Hepatocyte (in vitro differentiated cells): ENCODE results near the gene METRNL. TPM values are rescaled to one million over a fixed set of nuclear protein-coding genes. Genes with fewer than 3 reads are reported as not detected.

Source experiments
- DNase-seq: peaks from one replicate; pipeline ENCODE4 v3.0.0-alpha.2; 2016; ENCODE audit warnings: low spot score
- H2AFZ ChIP-seq: fragments of 200-600 bp; sonication (generic); 2 replicates; pipeline ENCODE4 v1.6.0; 2016; ENCODE audit warnings: antibody characterized with exemption, mild to moderate bottlenecking
- H3K27ac ChIP-seq: fragments of 200-600 bp; sonication (generic); 2 replicates; pipeline ENCODE4 v1.5.1; 2016; ENCODE audit warnings: mild to moderate bottlenecking
- H3K27me3 ChIP-seq: fragments of 200-600 bp; sonication (generic); 2 replicates; pipeline ENCODE4 v1.6.1; 2016
- H3K36me3 ChIP-seq: fragments of 200-600 bp; sonication (generic); replicated peaks from 2 replicates; pipeline ENCODE4 v1.5.1; 2016; ENCODE audit warnings: low read depth; ENCODE audit not compliant: insufficient read depth
- H3K4me1 ChIP-seq: fragments of 200-600 bp; sonication (generic); 2 replicates; pipeline ENCODE4 v1.5.1; 2016; ENCODE audit warnings: mild to moderate bottlenecking, moderate library complexity; ENCODE audit not compliant: insufficient read depth
- H3K4me2 ChIP-seq: fragments of 200-600 bp; sonication (generic); 2 replicates; pipeline ENCODE4 v1.6.0; 2016
- H3K4me3 ChIP-seq: fragments of 200-600 bp; sonication (generic); 2 replicates; pipeline ENCODE4 v1.5.1; 2016; ENCODE audit warnings: mild to moderate bottlenecking
- H3K79me2 ChIP-seq: fragments of 200-600 bp; sonication (generic); 2 replicates; pipeline ENCODE4 v1.6.0; 2017; ENCODE audit warnings: mild to moderate bottlenecking
- H3K9me2 ChIP-seq: fragments of 200-600 bp; sonication (generic); replicated peaks from 2 replicates; pipeline ENCODE4 v1.6.0; 2017; ENCODE audit warnings: mild to moderate bottlenecking; ENCODE audit not compliant: insufficient read depth
- H3K9me3 ChIP-seq: fragments of 200-600 bp; sonication (generic); 2 replicates; pipeline ENCODE4 v1.5.1; 2016; ENCODE audit warnings: low read depth, mild to moderate bottlenecking
- H4K20me1 ChIP-seq: fragments of 200-600 bp; sonication (generic); 2 replicates; pipeline ENCODE4 v1.6.0; 2016; ENCODE audit warnings: mild to moderate bottlenecking; ENCODE audit not compliant: insufficient read depth, poor library complexity, severe bottlenecking
- CTCF ChIP-seq: fragments of 200-600 bp; sonication (generic); IDR thresholded peaks from 2 replicates; pipeline ENCODE4 v1.5.1; 2016; ENCODE audit warnings: antibody characterized with exemption, mild to moderate bottlenecking; ENCODE audit not compliant: poor library complexity
- EZH2 ChIP-seq: fragments of 200-600 bp; sonication (generic); IDR thresholded peaks from 2 replicates; pipeline ENCODE4 v1.6.1; 2016; ENCODE audit warnings: antibody characterized with exemption, mild to moderate bottlenecking, borderline replicate concordance
- EZH2phosphoT487 ChIP-seq: fragments of 200-600 bp; sonication (generic); IDR thresholded peaks from one replicate; pipeline ENCODE4 v1.6.1; 2018; ENCODE audit warnings: antibody characterized with exemption, mild to moderate bottlenecking, low read depth, moderate library complexity; ENCODE audit not compliant: unreplicated experiment, severe bottlenecking
- WGBS: methylation state at CpG from one replicate; pipeline ENCODE4 v1.1.6; 2016; ENCODE audit warnings: low lambda C conversion rate; ENCODE audit errors: missing lambda C conversion rate; 5-methylcytosine and 5-hydroxymethylcytosine counted together
- polyA plus RNA-seq: library from polyadenylated mRNA; unstranded; fragments of >200 nt; fragmentation: Nextera tagmentation; extraction: Ambion mirVana; gene quantifications from 2 replicates; pipeline ENCODE4 v1.2.1, GENCODE V29; 2016
- total RNA-seq: library from RNA; depleted of rRNA; stranded (reverse); fragments of >200 nt; gene quantifications from 2 replicates; pipeline ENCODE4 v1.2.3, GENCODE V29; 2014

The METRNL gene
- total and polyA plus RNA-seq, 2 experiments from 2014 or later = 97.2 to 164 TPM

- WGBS = 94% methylated on average over 35 of the region's 45 CpGs
- Histone ChIP-seq H4K20me1 (no peaks in the 10 kb centered on the region), H3K36me3 (no peaks in the 10 kb centered on the region), H3K9me2 (no peaks in the 10 kb centered on the region), H3K9me3 (no peaks in the 10 kb centered on the region), H3K79me2 (no peaks in the 10 kb centered on the region), H3K27me3 (peaks cover 15% of the 10 kb centered on the region), H3K4me3 (no peak overlapping the region), H3K4me1 (peaks cover 8% of the 10 kb centered on the region), H3K27ac (no peak overlapping the region), H2AFZ (no peak overlapping the region), H3K4me2 (no peak overlapping the region)
- no peak for DNase-seq
- TF ChIP-seq CTCF (no peak), EZH2phosphoT487 (no peak), EZH2 (no peak)
These were observed 4.8 kb upstream of the METRNL start for GRCh38 chr17:83074486-83075223.

- H3K9me2 ChIP-seq = no peaks in the 10 kb centered on the region
- no peaks in the 10 kb centered on the region for H3K36me3 ChIP-seq
- no peak overlapping the region for H3K4me3 ChIP-seq
- 93% methylated on average over 21 of the region's 21 CpGs for WGBS
- H3K4me1 ChIP-seq = peaks cover 8% of the 10 kb centered on the region
- H3K4me2 ChIP-seq = no peak overlapping the region
- H4K20me1 ChIP-seq = no peaks in the 10 kb centered on the region
- no peak for DNase-seq
- peaks cover 15% of the 10 kb centered on the region for H3K27me3 ChIP-seq
- no peak overlapping the region for H3K27ac ChIP-seq
- no peak for TF ChIP-seq EZH2
- no peak for TF ChIP-seq EZH2phosphoT487
- no peak for TF ChIP-seq CTCF
- no peaks in the 10 kb centered on the region for H3K9me3 ChIP-seq
- no peak overlapping the region for H2AFZ ChIP-seq
- peaks cover 2% of the 10 kb centered on the region for H3K79me2 ChIP-seq
These were observed 4.0 kb upstream of the METRNL start for GRCh38 chr17:83075270-83075880.

- H4K20me1 ChIP-seq = no peaks in the 10 kb centered on the region
These were observed 2.5 kb upstream of the METRNL start for GRCh38 chr17:83076938-83077337.

More at GRCh38 chr17:83076938-83077337, 2.5 kb upstream of the METRNL start:
- Histone ChIP-seq H3K4me2 (no peak overlapping the region), H3K27me3 (peaks cover 15% of the 10 kb centered on the region), H3K4me3 (no peak overlapping the region), H3K36me3 (no peaks in the 10 kb centered on the region), H3K9me3 (no peaks in the 10 kb centered on the region), H3K4me1 (peaks cover 12% of the 10 kb centered on the region), H3K79me2 (peaks cover 16% of the 10 kb centered on the region), H3K27ac (no peak overlapping the region), H2AFZ (no peak overlapping the region), H3K9me2 (no peaks in the 10 kb centered on the region)
- DNase-seq = no peak
- TF ChIP-seq CTCF = no peak
- no peak for TF ChIP-seq EZH2phosphoT487
- TF ChIP-seq EZH2 = no peak
- 67% methylated on average over 6 of the region's 6 CpGs for WGBS
